Stomach (tissue), 9 donors: Measurements from ENCODE around the gene CEACAM6. TPM values are rescaled to one million over a fixed set of nuclear protein-coding genes. Genes with fewer than 3 reads are reported as not detected.
"Not testable (repeated sequence)": the region's sequence is repeated elsewhere in the genome, so short reads cannot be mapped to it uniquely, and the experiment has no call there.

Source experiments
- DNase-seq, 2 donors: peaks; one replicate each; pipeline versions ENCODE4 v3.0.0 to v3.0.0-alpha.2; 2013 to 2019
- H3K27ac ChIP-seq, 5 donors: fragments of 200-600 bp in 4 of 5; sonication (generic) in 4 of 5; one replicate each; pipeline ENCODE4 v1.5.1; 2013 to 2019; ENCODE audit warnings: mild to moderate bottlenecking in 1 of 5, moderate library complexity in 1 of 5
- H3K27me3 ChIP-seq, 3 donors: fragments of 200-600 bp; sonication (generic); one replicate each; pipeline ENCODE4 v1.5.1; 2017 to 2019; ENCODE audit warnings: mixed run types in 1 of 3
- H3K36me3 ChIP-seq, 4 donors: fragments of 200-600 bp; sonication (generic); 1 replicate in 3 of 4; 2 replicates in 1 of 4; pipeline ENCODE4 v1.5.1; 2016 to 2019
- H3K4me1 ChIP-seq, 4 donors: fragments of 200-600 bp; sonication (generic); one replicate each; pipeline ENCODE4 v1.5.1; 2016 to 2019
- H3K4me3 ChIP-seq, 4 donors: fragments of 200-600 bp; sonication (generic) in 3 of 4; one replicate each; pipeline ENCODE4 v1.5.1; 2016 to 2019; ENCODE audit warnings: mild to moderate bottlenecking in 1 of 4
- H3K9me3 ChIP-seq, 4 donors: fragments of 200-600 bp; sonication (generic); one replicate each; pipeline ENCODE4 v1.5.1; 2016 to 2019
- EP300 ChIP-seq: sonication (generic); formaldehyde crosslinking; IDR thresholded peaks from one replicate; pipeline ENCODE4 v1.6.1; 2017; ENCODE audit warnings: antibody characterized with exemption
- POLR2A ChIP-seq, 4 donors: fragments of 450-650 bp; IDR thresholded peaks; one replicate each; pipeline ENCODE4 v1.6.1; 2016; ENCODE audit warnings: antibody characterized with exemption in 4 of 4, control low read depth in 2 of 4, mild to moderate bottlenecking in 1 of 4, moderate library complexity in 1 of 4
- POLR2AphosphoS5 ChIP-seq, 3 donors: sonication (generic); formaldehyde crosslinking; IDR thresholded peaks; one replicate each; pipeline ENCODE4 v1.6.1; 2016; ENCODE audit warnings: antibody characterized with exemption in 3 of 3
- WGBS, 5 donors: extraction: QIAGEN DNeasy Blood & Tissue Kit in 3 of 5; methylation state at CpG; one replicate each; pipeline versions ENCODE4 v1.1.5 to v1.1.7; 2013 to 2018; 5-methylcytosine and 5-hydroxymethylcytosine counted together
- intact Hi-C: fragments of 100-400 bp; cut with DNase I; formaldehyde crosslinking; loops from one replicate; pipeline ENCODE4 v1.15.1; 2023; ENCODE audit warnings: low total_unique reads
- polyA plus RNA-seq, 3 donors: library from polyadenylated mRNA; stranded (reverse); fragments of 200-250 nt; gene quantifications; one replicate each; pipeline ENCODE4 v1.2.3, GENCODE V29; 2013
- total RNA-seq, 5 donors: library from RNA; depleted of rRNA; stranded (reverse); fragments of >200 nt; gene quantifications; one replicate each; pipeline versions ENCODE4 v1.1.0 to v1.2.3, GENCODE V29; 2014 to 2016
- TF ChIP-seq, protein P1 (sequence below), 7 experiments: fragments of 450-650 bp in 4 of 7; fragments of 200-600 bp in 3 of 7; sonication (generic) in 3 of 7; IDR thresholded peaks; one replicate each; pipeline ENCODE4 v1.5.1; 2016 to 2019; ENCODE audit warnings: antibody characterized with exemption in 7 of 7, control low read depth in 2 of 7, mild to moderate bottlenecking in 1 of 7
- donor health status: healthy with polysubstance abuse.
- donor health status: Bipolar disorder and iron deficiency.
- donor health status: healthy.

Gene CEACAM6
- total and polyA plus RNA-seq, 8 donors: 1.7 to 29.6 (median 11.3) TPM; not detected in 2

DNA sequence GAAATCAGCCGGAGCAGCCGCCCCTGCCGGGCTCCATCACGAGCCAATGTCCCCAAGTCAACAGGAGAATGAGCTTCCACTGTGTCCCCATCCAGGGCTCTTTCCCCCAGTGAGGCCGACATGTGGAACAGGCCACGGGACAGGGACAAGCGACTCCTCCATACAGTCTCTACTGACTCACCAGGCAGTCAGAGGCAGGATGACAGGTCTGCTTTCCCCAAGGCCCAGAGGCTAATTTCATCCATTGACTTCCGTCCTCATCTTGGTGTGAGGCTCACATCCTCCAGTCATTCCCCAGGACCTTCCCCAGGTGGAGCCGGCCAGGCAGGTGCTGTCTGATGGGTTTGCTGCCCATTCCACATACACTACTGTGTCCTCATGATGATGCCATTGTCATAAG lies 3.5 kb downstream of the CEACAM6 start:
- Histone ChIP-seq H3K4me3 (no peak overlapping the region), H3K27me3 (peaks cover 0 to 44% (median 0%) of the 10 kb centered on the region in 3 donors), H3K36me3 (no peaks in the 10 kb centered on the region), H3K9me3 (no peaks in the 10 kb centered on the region), H3K27ac (no peak overlapping the region), H3K4me1 (peaks cover 0 to 2% (median under 1%) of the 10 kb centered on the region in 4 donors)
- DNase-seq: no peak
- TF ChIP-seq, protein P1, sequence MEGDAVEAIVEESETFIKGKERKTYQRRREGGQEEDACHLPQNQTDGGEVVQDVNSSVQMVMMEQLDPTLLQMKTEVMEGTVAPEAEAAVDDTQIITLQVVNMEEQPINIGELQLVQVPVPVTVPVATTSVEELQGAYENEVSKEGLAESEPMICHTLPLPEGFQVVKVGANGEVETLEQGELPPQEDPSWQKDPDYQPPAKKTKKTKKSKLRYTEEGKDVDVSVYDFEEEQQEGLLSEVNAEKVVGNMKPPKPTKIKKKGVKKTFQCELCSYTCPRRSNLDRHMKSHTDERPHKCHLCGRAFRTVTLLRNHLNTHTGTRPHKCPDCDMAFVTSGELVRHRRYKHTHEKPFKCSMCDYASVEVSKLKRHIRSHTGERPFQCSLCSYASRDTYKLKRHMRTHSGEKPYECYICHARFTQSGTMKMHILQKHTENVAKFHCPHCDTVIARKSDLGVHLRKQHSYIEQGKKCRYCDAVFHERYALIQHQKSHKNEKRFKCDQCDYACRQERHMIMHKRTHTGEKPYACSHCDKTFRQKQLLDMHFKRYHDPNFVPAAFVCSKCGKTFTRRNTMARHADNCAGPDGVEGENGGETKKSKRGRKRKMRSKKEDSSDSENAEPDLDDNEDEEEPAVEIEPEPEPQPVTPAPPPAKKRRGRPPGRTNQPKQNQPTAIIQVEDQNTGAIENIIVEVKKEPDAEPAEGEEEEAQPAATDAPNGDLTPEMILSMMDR (IDR thresholded peaks at IDR 0.05): no peak
- TF ChIP-seq EP300 (no peak), POLR2AphosphoS5 (IDR thresholded peaks at IDR 0.05) (no peak), POLR2A (IDR thresholded peaks at IDR 0.05) (no peak)
- intact Hi-C loops: no loop called here
- 75 to 86% (median 83%) methylated on average over 8 to 9 of the region's 9 CpGs for WGBS, 5 donors

DNA sequence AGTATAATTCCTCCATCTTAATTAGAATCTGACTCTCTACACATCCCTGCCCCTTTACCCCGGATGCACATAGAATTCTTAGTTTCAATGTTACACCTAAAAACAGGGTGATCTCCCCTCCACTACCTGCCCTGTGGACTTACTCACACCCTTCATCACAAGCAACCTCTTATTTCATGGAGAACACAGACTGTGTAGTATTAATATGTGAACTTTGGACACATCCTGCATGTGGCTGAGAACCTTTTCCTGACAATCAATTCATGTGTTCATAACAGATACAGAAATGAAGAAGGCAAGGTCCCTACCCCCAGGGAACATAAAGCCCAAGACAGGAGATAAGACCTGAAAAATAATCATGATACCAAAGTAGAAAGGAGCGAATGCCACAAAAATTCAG lies 11.8 kb downstream of the CEACAM6 start:
- H3K4me3 ChIP-seq: no peak overlapping the region
- no peaks in the 10 kb centered on the region for H3K4me1 ChIP-seq
- H3K9me3 ChIP-seq: no peaks in the 10 kb centered on the region
- intact Hi-C loops: no loop called here
- TF ChIP-seq EP300 (no peak), POLR2AphosphoS5 (IDR thresholded peaks at IDR 0.05) (no peak), POLR2A (IDR thresholded peaks at IDR 0.05) (no peak)
- TF ChIP-seq, protein P1 (IDR thresholded peaks at IDR 0.05): no peak
- no peak overlapping the region for H3K27ac ChIP-seq
- H3K27me3 ChIP-seq: peaks cover 0 to 33% (median 0%) of the 10 kb centered on the region in 3 donors
- 60 to 81% (median 80%) methylated on average over 2 of the region's 2 CpGs for WGBS, 5 donors
- no peaks in the 10 kb centered on the region for H3K36me3 ChIP-seq
- DNase-seq: no peak

GRCh38 chr19:41768105-41768504 lies 12.8 kb downstream of the CEACAM6 start:
- H3K4me1 ChIP-seq, H3K27ac ChIP-seq, DNase-seq, H3K9me3 ChIP-seq, H3K4me3 ChIP-seq, intact Hi-C loops, H3K36me3 ChIP-seq: not testable (repeated sequence)
- 62 to 68% (median 65%) methylated on average over 4 to 5 of the region's 5 CpGs for WGBS, 5 donors
- peaks cover 0 to 23% (median 0%) of the 10 kb centered on the region in 3 donors for H3K27me3 ChIP-seq

GRCh38 chr19:41769608-41770007 lies 14.3 kb downstream of the CEACAM6 start:
- TF ChIP-seq POLR2AphosphoS5 (IDR thresholded peaks at IDR 0.05) (no peak), EP300 (no peak), POLR2A (IDR thresholded peaks at IDR 0.05) (no peak)
- TF ChIP-seq, protein P1 (IDR thresholded peaks at IDR 0.05): no peak
- intact Hi-C loops: no loop called here
- peaks cover 0 to 17% (median 0%) of the 10 kb centered on the region in 3 donors for H3K27me3 ChIP-seq
- WGBS, 5 donors: 91 to 97% (median 95%) methylated on average over 4 of the region's 4 CpGs
- H3K4me3 ChIP-seq: no peak overlapping the region
- H3K9me3 ChIP-seq: no peaks in the 10 kb centered on the region
- peaks cover 0 to 10% (median 5%) of the 10 kb centered on the region in 4 donors for H3K4me1 ChIP-seq
- DNase-seq: no peak
- no peak overlapping the region for H3K27ac ChIP-seq
- H3K36me3 ChIP-seq: no peaks in the 10 kb centered on the region

GRCh38 chr19:41771410-41771809 lies 16.1 kb downstream of the CEACAM6 start:
- Histone ChIP-seq H3K9me3 (no peaks in the 10 kb centered on the region), H3K4me3 (no peak overlapping the region), H3K36me3 (no peaks in the 10 kb centered on the region), H3K27ac (no peak overlapping the region), H3K4me1 (peaks cover 0 to 10% (median 5%) of the 10 kb centered on the region in 4 donors), H3K27me3 (peaks cover 0 to 1% (median 0%) of the 10 kb centered on the region in 3 donors)
- DNase-seq: no peak
- no peak for TF ChIP-seq POLR2A (IDR thresholded peaks at IDR 0.05)
- TF ChIP-seq POLR2AphosphoS5 (IDR thresholded peaks at IDR 0.05): no peak
- no peak for TF ChIP-seq EP300
- TF ChIP-seq, protein P1 (IDR thresholded peaks at IDR 0.05): no peak
- 90 to 96% (median 92%) methylated on average over 2 of the region's 2 CpGs for WGBS, 5 donors
- intact Hi-C loops: no loop called here
